GM19328 (cell line): Measurements from ENCODE around the gene CRYZ.

ENCODE experiments used
- ATAC-seq: cut with Tn5 transposase; IDR thresholded peaks from one replicate; pipeline ENCODE4 v1.9.1; 2021; ENCODE audit warnings: mild to moderate bottlenecking, moderate library complexity; ENCODE audit not compliant: unreplicated experiment

CRYZ gene

DNA sequence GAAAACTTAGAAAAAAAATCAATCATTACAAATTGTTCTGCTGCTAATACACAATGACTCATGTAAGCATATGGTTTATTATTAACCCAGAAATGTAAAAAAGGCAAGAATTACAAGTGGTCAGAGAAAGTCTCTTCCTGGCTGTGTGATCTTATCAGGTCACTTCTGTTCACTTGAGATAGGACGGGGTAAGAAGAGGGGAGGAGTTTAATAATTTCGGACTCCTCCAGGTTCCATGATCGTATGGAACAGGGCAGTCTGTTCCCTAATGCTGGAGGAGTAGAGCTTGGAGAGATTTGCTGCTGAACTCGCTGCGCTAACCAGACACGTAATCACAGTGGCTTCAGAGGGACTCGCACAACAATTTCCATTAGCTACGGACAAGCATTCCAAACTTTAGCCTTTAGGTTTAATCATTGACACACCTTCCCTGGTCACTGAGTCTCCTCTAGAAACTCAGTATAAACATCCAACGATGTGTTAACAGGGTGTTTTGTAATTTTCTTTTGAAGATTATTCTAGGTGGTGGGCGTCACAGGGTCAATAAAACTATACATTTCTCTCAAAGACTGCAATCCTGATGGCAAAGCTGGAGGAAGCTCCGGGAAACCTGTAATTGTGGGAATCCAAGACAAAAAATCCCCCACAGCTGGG is 1.3 kb downstream of the CRYZ start:
- no peak for ATAC-seq

GRCh38 chr1:74729741-74730478 is 2.9 kb downstream of the CRYZ start:
- ATAC-seq: no peak

GRCh38 chr1:74728736-74729135 is 4.1 kb downstream of the CRYZ start:
- no peak for ATAC-seq

- no peak for ATAC-seq
Measured at GRCh38 chr1:74726063-74726462, 6.8 kb downstream of the CRYZ start.

- no peak for ATAC-seq
Measured at GRCh38 chr1:74717626-74718025, 15.2 kb downstream of the CRYZ start.

- ATAC-seq: no peak
Measured at GRCh38 chr1:74716822-74717221, 16.0 kb downstream of the CRYZ start.

DNA sequence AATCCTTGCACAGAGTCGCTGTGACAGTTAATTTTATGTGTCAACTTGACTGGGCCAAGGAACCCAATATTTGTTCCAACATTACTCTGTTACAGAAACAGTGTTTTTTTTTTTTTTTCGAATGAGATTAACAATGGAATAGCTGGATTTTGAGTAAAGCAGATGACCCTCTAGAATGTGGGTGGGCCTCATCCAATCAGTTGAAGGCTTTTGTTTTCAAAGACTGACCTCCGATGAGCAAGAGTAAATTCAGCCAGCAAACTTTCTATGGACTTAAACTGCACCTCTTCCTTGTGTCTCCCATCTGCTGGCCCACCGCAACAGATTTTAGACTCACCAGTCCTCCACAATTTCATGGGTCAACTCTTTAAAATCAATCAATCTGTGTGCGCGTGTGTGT is 17.0 kb downstream of the CRYZ start:
- no peak for ATAC-seq

- ATAC-seq: no peak
Measured at GRCh38 chr1:74715236-74715502, 17.7 kb downstream of the CRYZ start.

GRCh38 chr1:74714429-74715235 is 18.2 kb downstream of the CRYZ start:
- ATAC-seq: peak; percentile 68

GRCh38 chr1:74713849-74714248 is 19.0 kb downstream of the CRYZ start:
- ATAC-seq: no peak

- no peak for ATAC-seq
Measured at GRCh38 chr1:74712881-74713280, 20.0 kb downstream of the CRYZ start.

DNA sequence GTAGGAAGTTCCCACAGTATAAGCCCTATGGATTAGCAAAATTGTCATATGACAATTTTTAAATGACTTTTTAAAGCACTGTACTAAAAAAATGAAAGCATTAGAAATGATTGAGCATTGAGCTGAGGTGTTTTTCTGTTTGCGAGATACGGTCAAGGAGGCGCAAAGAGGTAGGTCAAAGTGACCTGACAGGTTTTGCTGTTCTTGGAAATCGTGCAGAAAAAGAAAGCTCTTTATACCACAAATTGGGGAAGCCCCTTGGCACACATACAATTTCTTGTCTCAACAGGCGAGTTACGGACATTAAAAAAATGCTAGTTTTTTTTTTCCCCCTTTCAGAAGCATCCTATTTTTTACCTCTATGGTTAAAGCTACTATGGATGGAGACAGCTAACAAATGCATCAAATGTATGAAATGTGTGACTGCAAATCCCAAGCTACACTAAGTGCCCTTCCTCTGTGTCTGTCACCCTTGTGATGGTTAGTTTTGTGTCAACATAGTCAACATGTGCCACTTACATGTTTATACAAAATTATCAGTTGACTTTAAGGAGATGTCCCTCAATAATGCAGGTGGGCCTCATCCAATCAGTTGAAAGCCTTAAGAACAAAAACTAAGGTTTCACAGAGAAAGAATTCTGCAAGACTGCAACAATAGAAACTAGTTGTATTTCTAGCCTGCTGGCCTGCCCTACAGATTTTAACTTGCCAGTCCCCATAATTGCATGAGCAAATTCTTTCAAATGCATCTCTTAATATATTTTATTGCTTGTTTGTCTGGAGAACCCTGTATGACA is 29.3 kb downstream of the CRYZ start:
- no peak for ATAC-seq

DNA sequence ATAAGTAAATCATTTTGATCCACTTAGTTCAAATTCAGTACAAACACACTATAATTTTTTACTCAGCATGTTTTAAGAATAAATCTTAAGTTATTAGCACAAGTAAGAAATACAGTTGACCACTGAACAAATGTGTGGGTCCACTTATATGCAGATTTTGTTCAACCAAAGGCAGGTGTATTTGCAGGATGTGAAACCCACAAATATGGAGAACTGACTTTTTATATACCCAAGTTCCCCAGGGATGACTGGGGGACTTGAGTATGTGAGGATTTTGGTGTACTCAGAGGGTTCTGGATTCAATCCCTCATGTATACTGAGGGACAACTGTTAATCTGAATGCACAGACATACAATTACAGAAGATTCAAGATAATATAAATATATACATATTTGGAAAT is 33.5 kb downstream of the CRYZ start:
- ATAC-seq: no peak

- no peak for ATAC-seq
Measured at GRCh38 chr1:74697832-74698231, 35.0 kb downstream of the CRYZ start.

DNA sequence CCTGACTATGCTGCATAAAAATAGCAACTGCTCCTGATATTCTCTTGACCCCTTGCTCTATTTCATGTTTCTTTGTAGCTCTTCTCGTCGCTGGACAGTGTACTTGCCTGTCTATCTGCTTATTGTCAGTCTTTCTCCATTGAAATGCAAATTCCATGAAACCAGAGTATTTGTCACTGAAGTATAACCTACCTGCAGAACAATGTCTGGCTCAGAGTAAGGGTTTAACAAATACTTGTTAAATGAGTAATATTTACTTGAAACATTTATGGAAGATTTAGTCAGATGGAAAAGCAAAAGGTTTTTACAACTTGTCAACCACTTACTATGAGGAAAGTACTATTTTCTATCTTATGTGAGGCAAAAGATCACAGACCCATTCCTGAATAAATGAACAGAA is 39.4 kb downstream of the CRYZ start:
- no peak for ATAC-seq

DNA sequence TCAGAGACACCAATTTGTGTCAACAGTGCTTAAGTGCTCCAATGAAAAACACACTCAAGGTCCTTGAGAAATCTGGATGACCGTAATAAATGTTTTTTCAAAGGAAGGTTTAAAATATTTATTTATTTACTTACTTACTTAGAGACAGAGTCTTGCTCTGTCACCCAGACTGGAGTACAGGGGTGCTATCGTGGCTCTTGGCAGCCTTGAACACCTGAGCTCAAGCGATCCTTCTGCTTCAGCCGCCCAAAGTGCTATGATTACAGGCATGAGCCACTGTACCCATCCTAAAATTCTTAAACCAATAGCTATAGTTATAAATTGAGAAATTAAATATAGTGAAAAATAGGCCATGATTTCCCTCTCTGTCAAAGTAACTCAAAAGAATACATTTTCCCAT is 41.9 kb downstream of the CRYZ start:
- no peak for ATAC-seq

DNA sequence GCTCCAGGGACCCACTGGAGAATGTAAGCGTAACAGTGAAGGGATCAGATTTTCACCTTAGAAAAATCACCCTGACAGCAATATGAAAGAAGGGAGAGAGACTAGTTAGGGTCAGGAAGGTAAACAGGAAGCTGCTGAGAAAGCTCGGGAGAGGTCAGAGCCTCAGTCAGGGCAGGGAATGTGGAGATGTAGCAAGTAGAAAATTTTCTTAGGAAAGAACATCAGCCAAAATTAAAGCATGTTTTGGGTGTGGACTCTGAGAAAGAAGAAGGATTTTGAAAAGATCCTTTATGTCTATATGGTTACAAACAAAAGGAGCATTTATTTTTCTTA is 42.5 kb downstream of the CRYZ start:
- no peak for ATAC-seq

GRCh38 chr1:74689621-74690363 is 43.1 kb downstream of the CRYZ start:
- ATAC-seq: peak; percentile 52

GRCh38 chr1:74686928-74687327 is 45.9 kb downstream of the CRYZ start:
- ATAC-seq: no peak

DNA sequence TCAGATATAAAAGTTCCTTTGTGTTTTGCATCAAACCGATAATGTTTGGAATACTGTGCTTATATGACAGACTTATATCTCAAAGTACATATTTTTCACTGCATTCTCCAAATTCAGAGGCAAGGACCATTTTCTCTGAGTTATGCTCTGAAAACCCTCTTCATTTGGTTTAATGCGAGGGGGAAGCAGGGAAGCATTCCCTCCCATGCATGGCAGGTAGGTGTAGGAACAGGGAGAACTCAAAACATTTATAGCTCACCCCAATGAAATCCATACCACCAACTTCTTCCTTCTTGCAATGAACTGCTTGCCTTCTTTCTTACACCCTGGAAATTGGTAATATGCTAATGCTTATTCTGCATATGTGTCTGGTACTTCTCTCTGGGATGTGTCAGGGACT is 48.5 kb downstream of the CRYZ start:
- no peak for ATAC-seq

GRCh38 chr1:74683656-74684055 is 49.2 kb downstream of the CRYZ start:
- ATAC-seq: no peak
